ENCODE data around the gene ZFR.
A peak's percentile ranks its signal among the peaks of the same experiment; 100 is the strongest.

Gene ZFR

DNA sequence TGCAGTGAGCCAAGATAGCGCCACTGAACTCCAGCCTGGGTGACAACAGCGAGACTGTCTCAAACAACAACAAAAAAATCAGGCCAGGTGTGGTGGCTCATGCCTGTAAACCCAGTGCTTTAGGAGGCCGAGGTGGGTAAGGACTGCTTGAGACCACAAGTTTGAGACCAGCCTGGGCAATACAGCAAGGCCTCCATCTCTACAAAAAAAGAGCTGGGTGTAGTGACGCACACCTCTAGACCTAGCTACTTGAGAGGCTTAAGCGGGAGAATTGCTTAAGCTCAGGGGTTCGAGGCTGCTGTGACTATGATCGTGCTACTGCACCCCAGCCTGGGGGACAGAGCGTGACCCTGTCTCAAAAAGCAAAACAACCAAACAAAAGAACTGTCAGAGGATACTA, 91.9 kb downstream of the ZFR start:
- peak; percentile 23 for DNase-seq

DNA sequence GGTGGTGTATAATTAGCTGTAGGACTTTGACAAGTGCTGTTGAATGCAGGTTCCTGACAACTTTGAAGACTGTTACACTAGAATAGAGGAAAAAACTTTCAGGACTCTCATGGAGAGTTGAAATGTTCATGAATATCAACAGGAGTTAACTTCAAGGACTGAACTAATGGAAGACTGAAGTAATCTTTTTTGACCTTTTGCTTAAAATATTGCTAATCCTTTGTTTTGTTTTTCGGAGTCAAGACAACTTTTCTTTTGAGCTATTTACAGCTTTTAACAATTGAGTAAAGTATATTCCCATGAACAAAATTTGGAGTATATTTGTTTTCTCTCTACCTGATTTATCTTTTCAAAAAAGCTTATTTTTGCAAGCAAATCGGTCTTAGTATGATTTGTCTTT, 97.7 kb downstream of the ZFR start:
- DNase-seq = no peak

DNA sequence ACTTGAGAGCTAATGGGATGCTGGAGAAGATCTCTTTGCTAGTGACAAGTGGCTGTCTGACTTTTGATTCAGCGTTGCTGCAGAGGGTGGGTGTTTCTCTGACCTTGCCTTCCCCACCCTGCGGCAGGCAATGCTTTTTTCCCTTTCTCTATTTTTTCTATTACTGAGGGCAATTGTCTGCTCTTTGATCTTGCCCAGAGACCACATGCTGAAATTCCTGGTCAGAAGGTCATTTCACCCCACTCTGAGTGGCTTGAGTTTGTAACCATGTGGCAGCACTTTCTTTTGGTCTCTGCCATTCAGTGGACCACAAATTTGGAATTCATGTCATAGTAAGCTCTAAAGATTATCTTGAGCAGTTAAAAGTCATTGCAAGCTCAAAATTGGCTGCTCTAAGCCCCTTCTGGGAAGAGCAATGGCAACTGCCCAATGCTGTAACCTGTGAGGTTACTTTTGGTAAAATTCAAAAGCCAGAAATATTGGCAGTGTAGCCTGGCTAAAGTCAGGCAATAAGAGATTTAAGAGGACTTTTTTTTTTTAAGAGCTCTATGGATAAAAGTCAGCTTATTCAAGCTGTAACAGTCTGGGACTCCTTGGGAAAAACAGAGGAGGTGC, 101.4 kb downstream of the ZFR start:
- no peak for DNase-seq

DNA sequence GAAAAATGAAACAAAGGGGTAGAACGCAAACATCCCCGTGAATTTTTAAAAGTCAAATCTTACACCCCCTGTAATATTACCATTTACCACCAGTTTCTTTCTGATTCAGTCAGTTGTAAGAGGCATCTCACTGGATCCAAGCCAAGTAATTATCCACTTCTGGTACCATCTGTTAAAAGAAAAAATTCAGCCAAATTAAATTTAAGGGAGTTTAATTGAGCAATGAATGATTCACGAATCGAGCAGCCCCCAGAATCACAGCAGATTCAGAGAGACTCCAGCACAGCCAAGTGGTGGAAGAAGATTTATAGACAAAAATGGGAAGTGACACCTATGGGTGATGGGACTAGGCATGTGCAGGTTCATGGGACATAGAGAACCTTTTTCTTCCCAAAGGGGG, 101.9 kb downstream of the ZFR start:
- DNase-seq = no peak

DNA sequence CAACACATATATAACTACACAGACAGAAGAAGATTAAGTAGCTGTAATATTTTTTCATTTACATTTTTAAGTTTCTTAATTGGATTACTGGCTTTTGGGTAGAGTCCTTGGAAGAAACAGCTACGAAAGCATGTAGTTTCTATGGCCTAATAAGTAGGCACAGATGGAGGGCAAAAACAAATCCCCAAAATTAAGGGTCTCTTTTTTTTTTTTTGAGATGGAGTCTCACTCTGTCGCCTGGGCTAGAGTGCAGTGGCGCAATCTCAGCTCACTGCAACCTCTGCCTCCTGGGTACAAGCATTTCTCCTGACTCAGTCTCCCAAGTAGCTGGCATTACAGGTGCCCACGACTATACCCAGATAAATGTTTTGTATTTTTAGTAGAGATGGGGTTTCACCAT, 104.7 kb downstream of the ZFR start:
- DNase-seq = no peak

DNA sequence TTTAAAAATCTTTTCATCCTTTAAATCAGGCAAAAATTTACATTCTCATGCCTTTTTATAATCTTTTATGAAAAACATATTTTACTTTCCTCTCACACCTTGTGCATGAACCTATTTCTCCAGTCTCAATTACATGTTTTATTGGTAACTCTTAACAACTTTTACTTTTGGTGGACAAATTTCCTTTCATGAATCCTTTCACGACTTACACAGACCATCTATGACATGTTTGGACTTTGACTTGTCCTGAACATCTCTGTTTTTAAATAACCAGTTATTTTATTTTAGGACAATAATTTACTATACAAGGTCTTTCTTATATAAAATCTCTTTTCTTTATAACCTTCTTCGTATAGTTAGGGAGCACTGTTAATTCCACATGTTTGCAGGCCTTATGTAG, 105.3 kb downstream of the ZFR start:
- DNase-seq = peak; percentile 13

DNA sequence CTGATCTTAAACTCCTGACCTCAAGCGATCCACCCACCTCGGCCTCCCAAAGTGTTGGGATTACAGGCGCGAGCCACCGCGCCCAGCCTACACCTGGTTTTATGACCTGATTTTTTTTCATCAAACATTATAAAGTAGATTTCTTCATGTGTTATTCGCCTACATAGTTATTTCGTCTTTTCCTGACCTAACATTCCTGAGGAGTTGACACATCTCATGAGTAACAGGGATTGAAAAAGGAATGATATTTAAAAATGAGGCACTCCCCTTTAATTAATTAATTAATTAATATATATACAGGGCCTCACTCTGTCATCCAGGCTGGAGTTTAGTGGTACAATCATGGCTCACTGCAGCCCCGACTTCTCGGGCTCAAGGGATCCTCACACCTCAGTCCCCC, 111.6 kb downstream of the ZFR start:
- DNase-seq = no peak

DNA sequence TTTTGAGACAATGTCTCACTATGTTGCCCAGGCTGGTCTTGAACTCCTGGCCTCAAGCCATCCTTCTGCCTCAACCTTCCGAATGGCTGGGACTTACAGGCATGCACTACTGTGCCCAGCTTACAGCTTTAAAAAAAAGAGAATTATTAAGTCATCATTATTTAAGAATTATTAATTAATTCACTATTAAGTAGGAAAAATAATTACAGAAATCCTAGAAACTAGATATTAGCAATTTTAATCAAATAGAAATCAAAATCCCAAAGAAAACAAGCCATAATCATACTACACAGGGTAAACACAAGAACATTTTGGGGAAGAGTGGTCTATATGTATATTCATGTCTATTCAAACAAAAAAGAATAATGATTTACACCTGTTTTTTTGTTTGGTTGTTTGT, 112.2 kb downstream of the ZFR start:
- no peak for DNase-seq

DNA sequence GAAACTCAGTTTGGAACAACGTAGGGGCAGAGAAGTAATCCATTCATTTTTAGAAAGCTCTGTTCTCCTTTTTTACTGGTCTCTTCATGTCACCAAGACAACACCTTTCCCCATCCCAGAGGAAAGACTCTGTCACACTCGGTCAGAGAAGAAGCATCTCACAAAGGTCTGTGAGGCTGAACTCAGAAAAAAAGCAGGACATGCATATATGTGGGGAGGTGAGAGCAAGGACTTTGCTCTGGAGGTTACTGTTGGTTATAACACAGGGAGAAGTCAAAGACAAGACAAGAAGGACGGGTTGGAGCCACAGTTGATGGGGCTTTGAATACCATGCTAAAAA, 112.6 kb downstream of the ZFR start:
- no peak for DNase-seq

DNA sequence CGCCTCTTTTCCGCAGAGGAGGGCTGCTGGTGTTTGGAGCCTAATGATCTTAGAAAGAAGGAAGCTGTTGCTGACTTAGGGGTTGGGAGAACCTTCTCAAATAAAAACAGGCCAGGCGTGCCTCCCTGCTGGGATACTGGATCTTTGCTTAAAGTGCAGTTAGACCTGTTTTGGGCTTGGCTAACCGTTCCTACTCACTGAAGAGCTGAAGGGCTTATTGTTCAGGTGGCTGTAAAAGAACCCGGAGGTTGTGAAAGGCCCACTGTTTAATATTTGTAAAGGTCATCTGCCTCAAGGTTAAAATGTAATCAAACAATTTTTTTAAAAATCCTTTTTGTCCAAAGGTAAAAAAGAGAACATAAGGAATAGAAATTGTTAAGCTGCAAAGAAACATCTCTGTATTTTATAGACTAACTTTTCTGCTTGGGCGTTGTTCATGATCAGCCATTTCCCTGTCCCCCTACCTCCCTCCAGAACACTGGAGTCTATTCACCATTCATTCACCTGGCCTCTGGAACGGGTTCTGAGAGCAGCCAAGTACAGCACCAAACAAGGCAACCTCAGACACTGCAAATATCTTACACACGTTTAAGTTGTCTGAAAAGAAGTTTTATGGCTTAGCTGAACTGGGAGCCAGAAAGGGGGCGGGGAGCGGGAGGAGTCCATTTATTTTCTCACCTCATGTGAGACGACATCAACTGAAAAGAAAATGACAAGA, 113.2 kb downstream of the ZFR start:
- no peak for DNase-seq

DNA sequence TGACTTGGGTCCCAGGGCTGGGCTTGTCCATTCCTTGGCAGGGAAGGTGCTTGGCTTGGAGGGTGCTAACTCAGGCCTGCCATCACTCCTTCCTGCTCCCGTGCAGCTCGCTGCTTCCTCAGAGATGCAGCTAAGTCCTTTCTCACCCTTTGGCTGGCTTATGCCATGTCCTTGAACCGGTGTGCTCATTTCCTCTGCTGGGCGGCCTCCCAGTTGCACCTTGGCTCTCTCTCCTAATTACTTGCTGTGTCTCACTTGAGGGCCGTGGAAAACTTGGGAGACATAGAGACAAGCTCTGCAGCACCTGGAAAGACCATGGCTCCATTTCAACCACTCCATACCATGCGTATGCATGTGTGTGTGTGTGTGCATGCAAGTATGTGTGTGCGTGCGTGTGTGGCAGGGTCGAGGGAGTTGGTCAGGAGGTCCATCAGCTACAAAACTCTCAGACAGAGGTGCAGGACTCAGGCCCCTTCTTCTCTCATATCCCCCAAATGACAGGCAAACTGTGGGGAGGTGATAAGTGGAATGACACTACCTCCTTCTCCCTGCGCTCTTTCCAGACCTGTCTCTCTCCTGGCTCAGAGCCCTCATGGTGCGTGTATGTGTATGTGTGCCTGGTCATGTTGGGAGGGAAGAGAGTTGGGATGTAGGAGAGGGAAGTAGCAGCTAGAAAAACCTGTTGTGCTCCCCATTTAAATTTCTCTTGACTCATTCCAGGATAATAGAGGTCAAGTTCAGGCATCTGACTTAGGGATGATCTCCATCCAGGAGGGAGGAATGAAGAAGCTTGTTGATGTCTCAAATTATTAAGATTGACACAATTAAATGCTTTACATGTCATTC, 114.2 kb downstream of the ZFR start:
- no peak for DNase-seq

DNA sequence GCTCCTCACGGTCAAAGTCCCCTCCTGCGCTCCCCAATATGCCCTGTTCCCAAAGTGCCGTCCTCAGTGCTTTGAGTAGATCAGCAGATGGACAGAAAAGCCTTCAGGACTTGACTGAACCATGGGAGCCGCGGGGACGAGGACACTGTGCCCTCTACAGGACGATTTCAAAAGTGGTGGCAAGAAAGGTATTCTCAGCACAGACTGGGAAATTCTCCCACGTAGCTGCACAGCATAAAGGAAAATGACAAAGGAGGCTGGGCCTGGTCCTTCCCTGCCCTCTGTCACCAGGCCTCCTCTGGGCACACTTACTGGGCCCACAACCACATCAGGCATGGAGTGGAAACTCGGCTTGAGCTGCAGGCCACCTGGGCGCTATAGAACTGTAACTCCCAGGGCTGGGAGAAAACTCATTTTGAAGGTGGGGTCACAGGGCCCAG, 115.1 kb downstream of the ZFR start:
- DNase-seq = peak; percentile 53

DNA sequence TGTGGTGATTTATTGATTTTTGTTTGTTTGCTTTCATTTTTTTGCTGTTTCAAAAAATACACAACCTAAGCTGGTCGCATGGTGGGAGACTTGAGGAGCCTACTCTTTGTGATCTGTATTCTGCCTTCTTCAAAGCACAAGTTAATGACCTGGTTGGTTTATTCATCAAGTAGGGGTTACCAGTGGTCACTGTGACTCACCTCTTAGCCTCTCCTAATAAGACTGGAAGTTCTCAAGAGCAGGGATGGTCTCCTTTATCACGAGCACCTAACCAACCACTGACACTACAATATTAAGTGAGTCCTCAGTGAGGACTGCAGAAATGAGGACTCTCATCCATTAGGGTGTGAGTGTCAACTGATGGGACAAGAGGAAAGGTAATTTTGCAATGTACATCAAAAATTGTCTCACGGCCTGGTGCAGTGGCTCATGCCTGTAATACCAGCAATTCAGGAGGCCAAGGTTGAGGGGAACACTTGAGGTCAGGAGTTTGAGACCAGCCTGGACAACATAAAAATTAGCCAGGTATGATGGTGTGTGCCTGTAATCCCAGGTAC, 118.2 kb downstream of the ZFR start:
- DNase-seq = no peak

DNA sequence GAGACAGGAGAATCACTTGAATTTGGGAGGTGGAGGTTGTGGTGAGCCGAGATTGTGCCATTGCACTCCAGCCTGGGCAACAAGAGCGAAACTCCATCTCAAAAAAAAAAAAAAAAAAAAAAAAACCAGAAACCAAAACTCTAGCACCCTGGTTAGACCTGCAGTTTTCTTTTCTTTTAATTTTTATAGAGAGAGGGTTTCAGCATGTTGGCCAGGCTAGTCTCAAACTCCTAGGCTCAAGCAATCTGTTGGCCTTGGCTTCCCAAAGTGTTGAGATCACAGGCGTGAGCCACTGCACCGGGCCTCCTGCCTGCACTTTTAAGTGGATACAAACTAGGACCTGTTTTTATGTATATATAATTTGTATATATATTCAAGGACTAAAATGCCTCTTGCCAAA, 118.9 kb downstream of the ZFR start:
- no peak for DNase-seq

DNA sequence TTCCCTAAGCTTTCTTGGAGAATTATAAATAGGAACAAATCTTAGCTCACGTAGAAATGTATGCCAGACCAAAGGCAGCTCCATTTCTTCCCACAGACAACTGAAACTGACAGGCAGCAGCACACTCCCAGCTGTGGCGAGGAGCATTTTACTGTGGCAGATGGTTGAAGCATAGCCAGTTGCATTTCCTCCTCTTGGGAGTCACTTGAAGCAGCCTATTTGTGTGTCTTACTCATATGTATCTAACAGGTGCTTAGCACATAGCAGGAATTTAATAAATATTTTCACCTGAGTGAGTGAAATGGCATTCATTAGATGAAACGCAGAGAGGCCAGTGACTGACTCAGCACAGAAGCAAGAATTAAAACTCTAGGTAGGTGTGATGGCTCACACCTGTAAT, 119.5 kb downstream of the ZFR start:
- peak; percentile 90 for DNase-seq

DNA sequence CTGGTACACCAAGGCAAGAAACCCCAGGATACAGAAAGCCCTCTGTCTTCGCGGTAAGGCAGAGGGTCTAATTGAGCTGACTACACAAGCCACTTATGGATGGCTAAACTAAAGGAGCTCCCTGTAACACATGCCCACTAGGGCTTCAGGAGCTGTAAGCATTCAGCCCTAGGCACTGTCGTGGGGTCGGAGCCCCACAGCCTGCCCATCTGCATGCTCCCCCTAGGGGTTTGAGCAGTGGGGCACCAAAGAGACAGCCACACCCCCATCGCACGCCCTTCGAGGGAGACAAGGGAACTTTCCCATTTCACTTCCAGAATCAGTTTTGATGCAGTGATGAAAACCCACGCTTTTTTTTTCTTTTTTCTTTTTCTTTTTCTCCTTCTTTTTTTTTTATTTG, 120.8 kb downstream of the ZFR start:
- no peak for DNase-seq

DNA sequence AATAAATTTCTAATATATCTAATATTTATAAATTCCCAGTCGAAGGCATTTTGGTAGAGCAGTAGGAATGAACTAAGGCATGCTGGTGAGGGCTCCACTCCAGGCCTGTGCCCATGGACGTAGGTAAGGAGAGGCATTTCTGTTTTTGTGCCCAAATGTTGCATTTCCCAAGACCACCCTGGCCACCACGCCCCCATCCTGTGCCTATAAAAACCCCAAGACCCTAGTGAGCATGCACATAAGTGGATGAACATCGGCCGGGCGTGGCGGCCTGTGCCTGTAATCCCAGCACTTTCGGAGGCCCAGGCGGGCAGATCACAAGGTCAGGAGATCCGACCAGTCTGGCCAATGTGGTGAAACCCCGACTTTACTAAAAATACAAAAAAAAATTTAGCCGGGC, 121.7 kb downstream of the ZFR start:
- no peak for DNase-seq

DNA sequence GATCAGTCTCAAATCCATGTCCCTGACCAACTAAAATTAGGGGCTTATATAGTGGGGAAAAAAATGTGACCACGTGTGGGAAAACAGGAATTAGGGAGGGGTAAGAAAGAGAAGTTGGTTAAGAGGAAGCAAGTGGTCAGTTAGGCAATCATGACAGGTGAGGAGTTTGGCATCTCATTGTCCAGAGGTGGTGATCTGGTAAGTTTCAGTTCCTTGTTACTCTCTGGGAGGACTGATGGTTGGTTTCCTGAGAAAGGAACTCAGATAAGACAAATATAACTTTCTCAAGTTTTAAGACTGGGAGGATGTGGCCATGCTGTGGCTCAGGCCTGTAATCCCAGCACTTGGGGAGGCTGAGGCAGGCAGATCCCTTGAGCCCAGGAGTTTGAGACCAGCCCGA, 122.8 kb downstream of the ZFR start:
- DNase-seq = peak; percentile 93

DNA sequence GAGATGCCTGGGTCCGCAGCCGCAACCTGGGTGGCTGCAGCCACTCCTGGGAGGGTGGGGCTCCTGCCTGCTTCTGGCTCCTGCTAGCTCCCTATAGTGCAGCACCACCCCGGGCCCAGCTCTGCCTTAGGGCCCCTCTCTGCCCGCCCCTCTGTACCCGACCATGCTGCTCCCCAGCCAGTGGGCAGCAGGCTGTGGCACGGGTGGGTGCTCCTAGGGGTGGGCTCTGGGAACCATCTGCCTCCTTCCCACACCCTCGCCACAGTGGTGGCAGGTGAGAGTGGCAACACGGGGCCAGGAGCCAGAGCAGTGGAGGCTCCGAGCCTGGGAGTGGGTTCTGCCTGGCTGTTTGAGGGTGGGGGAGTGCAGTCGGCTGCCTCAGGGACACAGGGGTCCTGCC, 124.0 kb downstream of the ZFR start:
- no peak for DNase-seq

DNA sequence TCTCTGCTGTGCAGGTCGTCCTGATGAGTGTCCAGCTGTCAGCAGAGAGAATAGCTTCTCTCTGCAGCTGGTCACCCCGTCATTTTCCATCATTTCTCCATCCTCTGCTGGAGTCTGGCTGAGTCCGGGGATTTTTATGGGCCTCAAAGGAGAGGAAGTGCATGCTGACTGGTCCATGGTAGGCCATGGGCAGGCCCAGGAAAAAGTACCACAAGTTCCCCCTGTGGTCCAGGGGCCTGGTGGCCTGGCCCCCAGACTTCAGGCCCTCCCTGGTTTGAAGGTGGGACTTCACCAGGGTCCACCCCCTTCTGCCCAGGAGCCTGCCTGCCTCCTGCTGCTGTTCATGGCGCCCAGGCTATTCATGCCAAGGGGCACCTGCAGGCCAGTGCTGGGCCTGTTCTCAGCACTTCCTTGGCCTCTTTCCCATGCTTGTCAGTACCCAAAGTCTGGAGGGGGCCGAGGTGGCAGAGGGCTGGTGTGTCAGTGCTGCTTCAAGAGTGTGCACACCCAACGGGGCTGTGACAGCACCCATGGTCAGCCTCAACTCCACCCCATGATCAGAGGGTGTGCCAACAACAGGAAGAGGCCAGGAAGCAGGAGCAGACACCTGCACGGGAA, 124.5 kb downstream of the ZFR start:
- no peak for DNase-seq

DNA sequence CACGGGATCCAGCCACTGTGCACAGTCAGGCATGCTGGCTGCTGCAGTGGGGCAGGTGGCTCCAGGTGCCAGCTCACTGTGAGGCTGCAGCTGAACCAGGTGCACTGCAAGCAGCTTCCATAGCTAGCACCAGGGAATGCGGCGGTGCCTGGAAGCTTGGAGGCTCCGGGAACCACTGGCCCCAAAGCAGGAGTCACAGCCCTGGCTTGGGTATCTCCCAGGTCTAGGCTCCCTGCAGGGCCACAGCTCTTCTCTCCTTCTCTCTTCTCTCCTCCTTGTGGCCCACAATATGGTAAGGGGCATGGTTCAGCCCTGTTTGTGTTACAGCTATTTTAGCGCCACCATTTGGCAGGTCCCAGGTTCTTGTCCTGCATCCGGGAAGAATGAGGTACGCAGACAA, 125.1 kb downstream of the ZFR start:
- DNase-seq = no peak

DNA sequence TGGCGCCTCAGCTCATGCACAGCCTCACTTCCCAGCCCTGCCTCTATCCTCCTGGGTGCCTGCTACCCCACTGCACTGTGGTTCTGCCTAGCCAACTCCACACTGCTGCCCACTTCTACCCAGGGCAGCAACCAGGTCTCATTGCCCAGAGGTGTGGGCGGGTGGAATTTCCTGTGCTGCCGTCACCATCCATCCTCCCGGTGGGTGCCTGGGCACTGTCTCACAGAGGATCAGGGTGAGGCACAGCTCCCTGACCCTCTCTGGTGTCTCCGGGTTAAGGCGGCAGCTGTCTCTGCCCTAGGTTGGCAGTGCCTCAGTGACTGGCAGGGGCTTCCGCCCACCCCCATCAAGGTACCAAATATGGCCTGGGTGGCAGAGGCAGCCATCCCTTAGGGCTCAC, 127.5 kb downstream of the ZFR start:
- DNase-seq = no peak

DNA sequence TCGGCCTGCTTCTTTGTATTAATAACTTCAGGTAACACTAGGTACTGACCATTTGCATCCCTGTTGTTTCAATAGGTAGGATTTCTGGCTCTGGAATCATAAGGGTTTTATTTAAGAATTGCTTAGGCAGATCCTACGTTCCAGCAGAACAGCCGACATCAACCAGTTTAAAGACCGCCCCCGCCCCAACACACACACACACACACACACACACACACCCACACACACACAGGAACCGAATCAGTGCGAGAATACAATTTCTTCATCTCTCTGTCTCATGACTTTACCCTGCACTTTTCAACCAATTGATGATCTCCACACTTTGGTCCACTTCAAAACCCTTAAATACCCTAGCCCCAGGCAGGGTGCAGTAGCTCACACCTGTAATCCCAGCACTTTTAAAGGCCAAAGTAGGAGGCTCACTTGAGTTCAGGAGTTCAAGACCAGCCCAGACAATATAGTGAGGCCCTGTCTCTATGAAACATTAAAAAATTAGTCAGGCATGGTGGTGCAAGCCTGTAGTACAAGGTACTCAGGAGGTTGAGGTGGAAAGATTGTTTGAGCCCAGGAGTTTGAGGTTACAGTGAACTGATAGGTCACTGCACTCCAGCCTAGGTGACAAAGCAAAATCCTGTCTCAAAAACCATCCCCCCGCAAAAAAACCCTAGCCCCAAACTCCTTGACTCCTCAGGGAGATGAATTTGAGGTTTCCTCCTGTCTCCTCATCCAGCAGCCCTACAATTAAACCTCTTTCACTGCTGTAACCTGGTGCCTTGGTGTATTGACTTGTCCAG, 129.1 kb downstream of the ZFR start:
- no peak for DNase-seq
